Measurements from ENCODE around the gene PLCD3.

PLCD3 gene

GRCh38 chr17:45136846-45137560 lies 4.7 kb upstream of the PLCD3 start:
- TF ChIP-seq, protein P1, sequence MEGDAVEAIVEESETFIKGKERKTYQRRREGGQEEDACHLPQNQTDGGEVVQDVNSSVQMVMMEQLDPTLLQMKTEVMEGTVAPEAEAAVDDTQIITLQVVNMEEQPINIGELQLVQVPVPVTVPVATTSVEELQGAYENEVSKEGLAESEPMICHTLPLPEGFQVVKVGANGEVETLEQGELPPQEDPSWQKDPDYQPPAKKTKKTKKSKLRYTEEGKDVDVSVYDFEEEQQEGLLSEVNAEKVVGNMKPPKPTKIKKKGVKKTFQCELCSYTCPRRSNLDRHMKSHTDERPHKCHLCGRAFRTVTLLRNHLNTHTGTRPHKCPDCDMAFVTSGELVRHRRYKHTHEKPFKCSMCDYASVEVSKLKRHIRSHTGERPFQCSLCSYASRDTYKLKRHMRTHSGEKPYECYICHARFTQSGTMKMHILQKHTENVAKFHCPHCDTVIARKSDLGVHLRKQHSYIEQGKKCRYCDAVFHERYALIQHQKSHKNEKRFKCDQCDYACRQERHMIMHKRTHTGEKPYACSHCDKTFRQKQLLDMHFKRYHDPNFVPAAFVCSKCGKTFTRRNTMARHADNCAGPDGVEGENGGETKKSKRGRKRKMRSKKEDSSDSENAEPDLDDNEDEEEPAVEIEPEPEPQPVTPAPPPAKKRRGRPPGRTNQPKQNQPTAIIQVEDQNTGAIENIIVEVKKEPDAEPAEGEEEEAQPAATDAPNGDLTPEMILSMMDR (IDR thresholded peaks at IDR 0.05; ENCODE audit: low read depth, low read length) = no peak
- H3K4me3 ChIP-seq (ENCODE audit: low read depth, low read length) = no peak overlapping the region

GRCh38 chr17:45135978-45136791 lies 3.9 kb upstream of the PLCD3 start:
- peak overlapping the region; percentile 75 for H3K4me3 ChIP-seq (ENCODE audit: low read depth, low read length)

GRCh38 chr17:45135192-45135977 lies 3.1 kb upstream of the PLCD3 start, which contains the start of gene ACBD4:
ACBD4 (plus strand) TSS chr17:45135687; CDS start chr17:45136145, 458 bp downstream.
- H3K4me3 ChIP-seq (ENCODE audit: low read depth, low read length) = peak within 1 kb of the TSS; percentile 75
- TF ChIP-seq, protein P1 (IDR thresholded peaks at IDR 0.05; ENCODE audit: low read depth, low read length) = peak; percentile 100

More at GRCh38 chr17:45135978-45136791, 3.9 kb upstream of the PLCD3 start:
- TF ChIP-seq, protein P1 (IDR thresholded peaks at IDR 0.05; ENCODE audit: low read depth, low read length) = no peak

DNA sequence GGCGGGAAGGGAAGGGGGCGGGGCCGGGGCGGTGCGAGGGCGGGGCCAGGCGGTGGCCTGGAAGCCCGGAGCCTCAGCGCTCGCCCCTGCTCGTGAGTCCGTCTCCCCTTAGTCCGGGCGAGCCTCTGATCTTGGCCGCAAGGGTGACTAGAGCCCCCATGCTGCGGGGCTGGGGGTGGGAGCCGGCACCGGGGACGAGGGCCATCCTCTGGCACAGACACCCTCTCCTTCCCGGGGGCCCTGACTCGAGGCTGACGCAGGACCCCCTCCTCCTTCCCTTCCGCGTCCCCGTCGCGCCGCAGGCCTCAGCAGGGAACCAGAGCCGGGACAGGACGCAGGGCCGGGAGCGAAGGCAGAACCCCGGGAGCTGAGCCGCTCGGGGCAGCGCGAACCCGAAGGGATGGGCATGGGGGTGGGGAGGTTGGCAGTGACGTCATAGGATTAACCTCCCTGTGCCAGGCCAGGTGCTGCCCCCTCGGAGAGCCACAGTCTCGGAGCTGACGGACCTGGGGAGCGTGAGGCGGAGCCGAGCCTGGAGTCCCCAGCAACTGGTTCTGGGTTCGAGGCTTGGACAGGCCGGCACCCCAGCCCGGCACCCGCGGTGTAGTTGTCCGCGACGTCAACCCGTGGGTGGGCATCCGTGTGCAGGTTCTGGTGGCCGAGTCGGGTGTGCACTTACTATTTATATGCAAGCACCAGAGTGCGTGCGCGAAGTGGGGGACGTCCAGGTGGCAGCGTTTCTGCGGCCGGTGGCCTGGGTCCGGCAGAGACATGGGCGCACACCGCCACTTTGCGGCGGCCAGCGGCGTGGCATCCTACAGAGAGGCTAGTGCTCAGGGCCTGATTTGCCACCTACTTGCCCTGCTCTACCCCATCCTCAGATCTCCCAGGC lies 503 bp upstream of the PLCD3 start:
- TF ChIP-seq, protein P1 (IDR thresholded peaks at IDR 0.05; ENCODE audit: low read depth, low read length) = peak; percentile 72
- peak overlapping the region; percentile 77 for H3K4me3 ChIP-seq (ENCODE audit: low read depth, low read length)

- peak overlapping the region; percentile 77 for H3K4me3 ChIP-seq (ENCODE audit: low read depth, low read length)
- TF ChIP-seq, protein P1 (IDR thresholded peaks at IDR 0.05; ENCODE audit: low read depth, low read length) = peak; percentile 82
These were observed 547 bp downstream of the PLCD3 start for GRCh38 chr17:45131616-45132319.

All from WI38 (cell line).